Spinal cord (tissue), 10 donors: Measurements from ENCODE around the gene MS4A3. TPM values are rescaled to one million over a fixed set of nuclear protein-coding genes. Genes with fewer than 3 reads are reported as not detected.
"Not testable (repeated sequence)": the region's sequence is repeated elsewhere in the genome, so short reads cannot be mapped to it uniquely, and the experiment has no call there.

ENCODE experiments used
- DNase-seq, 6 donors: peaks; one replicate each; pipeline versions ENCODE4 v3.0.0 to v3.0.0-alpha.2; 2013 to 2015; ENCODE audit warnings: low spot score in 6 of 6, low read depth in 4 of 6
- H3K27ac ChIP-seq: one replicate; pipeline ENCODE4 v1.5.1; 2013; ENCODE audit warnings: low read depth, low read length, control low read depth
- H3K27me3 ChIP-seq: one replicate; pipeline ENCODE4 v1.6.1; 2013; ENCODE audit warnings: low read length; ENCODE audit not compliant: control insufficient read depth, insufficient read depth
- H3K36me3 ChIP-seq: one replicate; pipeline ENCODE4 v1.6.1; 2013; ENCODE audit warnings: low read length; ENCODE audit not compliant: control insufficient read depth, insufficient read depth
- H3K4me1 ChIP-seq: one replicate; pipeline ENCODE4 v1.6.1; 2013; ENCODE audit warnings: low read length; ENCODE audit not compliant: control insufficient read depth, insufficient read depth
- H3K4me3 ChIP-seq: one replicate; pipeline ENCODE4 v1.5.1; 2013; ENCODE audit warnings: low read depth, low read length, control low read depth
- H3K9me3 ChIP-seq: one replicate; pipeline ENCODE4 v1.6.1; 2013; ENCODE audit warnings: low read length; ENCODE audit not compliant: control insufficient read depth, insufficient read depth
- WGBS: methylation state at CpG from one replicate; pipeline ENCODE4 v1.1.5; 2013; ENCODE audit warnings: missing lambda C conversion rate; ENCODE audit not compliant: insufficient coverage; 5-methylcytosine and 5-hydroxymethylcytosine counted together
- polyA plus RNA-seq, 2 donors: library from polyadenylated mRNA; unstranded; fragments of 120-200 nt; gene quantifications; one replicate each; pipeline ENCODE4 v1.2.1, GENCODE V29; 2013; ENCODE audit not compliant: insufficient read length in 2 of 2
- total RNA-seq, 2 donors: library from RNA; depleted of rRNA in 1 of 2; stranded (reverse); fragments of 120-200 nt in 1 of 2; fragments of >200 nt in 1 of 2; gene quantifications; one replicate each; pipeline versions ENCODE4 v1.2.3 to v1.2.4, GENCODE V29; 2013 to 2014
- donor health status: healthy.

The MS4A3 gene
- total and polyA plus RNA-seq, 4 donors: 0.72 to 29.5 (median 0.93) TPM; not detected in 1

GRCh38 chr11:60059521-60060240 lies 3.2 kb downstream of the MS4A3 start:
- no peaks in the 10 kb centered on the region for H3K36me3 ChIP-seq
- no peak for DNase-seq

GRCh38 chr11:60064111-60064510 lies 7.6 kb downstream of the MS4A3 start:
- no peak for DNase-seq
- H3K36me3 ChIP-seq: no peaks in the 10 kb centered on the region
- H3K4me1 ChIP-seq: no peaks in the 10 kb centered on the region
- no peaks in the 10 kb centered on the region for H3K27me3 ChIP-seq
- no peaks in the 10 kb centered on the region for H3K9me3 ChIP-seq
- H3K4me3 ChIP-seq: no peak overlapping the region
- no peak overlapping the region for H3K27ac ChIP-seq
- WGBS: no CpG with 5 or more reads among the region's 1 CpG

More at GRCh38 chr11:60059521-60060240, 3.2 kb downstream of the MS4A3 start:
- H3K9me3 ChIP-seq: no peaks in the 10 kb centered on the region
- no peaks in the 10 kb centered on the region for H3K4me1 ChIP-seq
- no CpG with 5 or more reads among the region's 4 CpGs for WGBS
- no peak overlapping the region for H3K4me3 ChIP-seq
- no peak overlapping the region for H3K27ac ChIP-seq
- no peaks in the 10 kb centered on the region for H3K27me3 ChIP-seq

GRCh38 chr11:60065801-60066200 lies 9.3 kb downstream of the MS4A3 start:
- Histone ChIP-seq H3K36me3 (no peaks in the 10 kb centered on the region), H3K9me3 (no peaks in the 10 kb centered on the region), H3K27ac (no peak overlapping the region), H3K27me3 (no peaks in the 10 kb centered on the region), H3K4me1 (no peaks in the 10 kb centered on the region), H3K4me3 (no peak overlapping the region)
- DNase-seq: no peak
- WGBS: 90% methylated on average over 1 of the region's 1 CpG

- no peak overlapping the region for H3K27ac ChIP-seq
- H3K4me3 ChIP-seq: no peak overlapping the region
- H3K4me1 ChIP-seq: no peaks in the 10 kb centered on the region
- H3K27me3 ChIP-seq: no peaks in the 10 kb centered on the region
- no CpG with 5 or more reads among the region's 2 CpGs for WGBS
- H3K36me3 ChIP-seq: no peaks in the 10 kb centered on the region
- no peak for DNase-seq
- no peaks in the 10 kb centered on the region for H3K9me3 ChIP-seq
Observed at GRCh38 chr11:60069450-60069849, 13.0 kb downstream of the MS4A3 start.

- 60% methylated on average over 1 of the region's 6 CpGs for WGBS
- not testable (repeated sequence) for H3K27me3 ChIP-seq, H3K4me1 ChIP-seq, H3K27ac ChIP-seq, DNase-seq, H3K9me3 ChIP-seq, H3K36me3 ChIP-seq, H3K4me3 ChIP-seq
Observed at GRCh38 chr11:60071644-60072043, 15.2 kb downstream of the MS4A3 start.

GRCh38 chr11:60077216-60077817 lies 20.9 kb downstream of the MS4A3 start:
- DNase-seq: no peak
- no peaks in the 10 kb centered on the region for H3K27me3 ChIP-seq
- no peak overlapping the region for H3K27ac ChIP-seq
- H3K4me3 ChIP-seq: no peak overlapping the region
- no peaks in the 10 kb centered on the region for H3K9me3 ChIP-seq
- no peaks in the 10 kb centered on the region for H3K36me3 ChIP-seq
- WGBS: 86% methylated on average over 8 of the region's 15 CpGs
- no peaks in the 10 kb centered on the region for H3K4me1 ChIP-seq

DNA sequence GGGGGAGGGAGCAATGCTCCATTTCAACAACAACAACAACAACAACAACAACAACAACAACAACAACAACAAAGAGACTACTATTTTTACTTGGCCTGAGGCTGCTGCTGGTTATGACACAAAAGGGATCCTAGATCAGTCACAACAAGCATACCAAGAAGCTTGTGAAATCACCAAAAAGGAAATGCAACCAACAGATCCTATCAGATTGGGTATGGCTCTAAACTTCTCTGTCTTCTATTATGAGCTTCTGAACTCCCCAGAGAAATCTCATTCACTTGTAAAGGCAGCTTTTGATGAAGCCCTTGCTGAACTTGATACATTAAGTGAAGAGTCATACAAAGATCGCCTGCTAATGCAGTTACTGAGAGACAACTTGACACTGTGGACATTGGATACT lies 21.5 kb downstream of the MS4A3 start:
- Histone ChIP-seq H3K27me3 (no peaks in the 10 kb centered on the region), H3K4me1 (no peaks in the 10 kb centered on the region), H3K9me3 (no peaks in the 10 kb centered on the region), H3K4me3 (no peak overlapping the region), H3K27ac (no peak overlapping the region), H3K36me3 (no peaks in the 10 kb centered on the region)
- WGBS: no CpG with 5 or more reads among the region's 1 CpG
- no peak for DNase-seq

- DNase-seq: no peak
- H3K4me1 ChIP-seq: no peaks in the 10 kb centered on the region
- WGBS: no CpG with 5 or more reads among the region's 4 CpGs
- no peaks in the 10 kb centered on the region for H3K27me3 ChIP-seq
- no peak overlapping the region for H3K4me3 ChIP-seq
- no peaks in the 10 kb centered on the region for H3K36me3 ChIP-seq
- no peak overlapping the region for H3K27ac ChIP-seq
- H3K9me3 ChIP-seq: no peaks in the 10 kb centered on the region
Observed at GRCh38 chr11:60078745-60079144, 22.3 kb downstream of the MS4A3 start.

- no peaks in the 10 kb centered on the region for H3K27me3 ChIP-seq
- no peaks in the 10 kb centered on the region for H3K36me3 ChIP-seq
- H3K9me3 ChIP-seq: no peaks in the 10 kb centered on the region
- 60% methylated on average over 1 of the region's 3 CpGs for WGBS
- H3K4me3 ChIP-seq: no peak overlapping the region
- no peak for DNase-seq
- H3K4me1 ChIP-seq: no peaks in the 10 kb centered on the region
- H3K27ac ChIP-seq: no peak overlapping the region
Observed at GRCh38 chr11:60080535-60080934, 24.1 kb downstream of the MS4A3 start.

DNA sequence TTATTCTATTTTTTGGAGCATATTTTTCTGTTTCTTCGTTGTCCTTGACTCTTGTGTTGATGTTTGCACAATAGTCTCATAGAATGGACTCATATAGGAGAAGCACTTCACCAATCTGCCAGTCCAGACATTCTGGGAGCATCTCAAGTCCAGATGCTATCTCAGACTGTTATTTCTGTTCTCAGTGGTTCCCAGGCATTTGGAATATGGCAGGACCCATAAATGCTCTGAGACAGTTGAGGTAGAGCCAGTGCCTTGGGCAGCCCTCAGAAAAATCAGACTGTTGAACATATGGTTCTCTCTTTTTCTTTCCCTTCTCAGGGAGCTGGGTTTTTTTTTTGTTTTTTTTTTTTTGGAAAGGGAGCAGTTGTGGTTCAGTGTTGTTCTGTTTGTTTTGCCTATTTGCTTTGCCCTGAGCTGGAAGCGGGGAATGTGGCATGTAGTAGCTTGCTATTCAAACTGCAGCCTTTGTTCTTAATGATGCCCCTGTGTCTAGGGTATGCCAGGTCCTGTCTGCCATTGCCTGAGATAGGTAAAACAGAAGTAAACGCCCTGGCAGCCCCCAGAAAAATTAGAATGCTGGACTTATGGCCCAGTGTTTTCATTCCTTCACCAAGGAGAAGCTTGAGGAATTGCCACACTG lies 28.3 kb downstream of the MS4A3 start:
- no peaks in the 10 kb centered on the region for H3K36me3 ChIP-seq
- whole genome bisulfite sequencing: 25% methylated on average over 1 of the region's 3 CpGs
- DNase-seq: peak in 1 of 6 donors; percentile 84
- H3K27ac ChIP-seq: no peak overlapping the region
- no peaks in the 10 kb centered on the region for H3K27me3 ChIP-seq
- H3K4me3 ChIP-seq: no peak overlapping the region
- no peaks in the 10 kb centered on the region for H3K4me1 ChIP-seq
- H3K9me3 ChIP-seq: no peaks in the 10 kb centered on the region
